RWPE1 (cell line): ENCODE data around the gene SLC49A4.

Experiments
- CTCF ChIA-PET: fragments of 350-600 bp; sonication (Branson Sonifier 250); formaldehyde crosslinking; extraction: SDS; loops from one replicate; lab custom pipeline; 2021; lab: Yijun Ruan, JAX
- POLR2A ChIA-PET: fragments of 400-600 bp; formaldehyde crosslinking; extraction: SDS; loops from one replicate; lab custom pipeline; 2020; ENCODE audit warnings: antibody characterized with exemption; ENCODE audit not compliant: low non-redundant PET; lab: Yijun Ruan, JAX
- DNase-seq: peaks from one replicate; pipeline ENCODE4 v3.0.0; 2012; ENCODE audit warnings: low spot score
- H3K27ac ChIP-seq: fragments of 450-650 bp; 2 replicates; pipeline ENCODE4 v1.5.1; 2017
- TF ChIP-seq, protein P1 (sequence below): fragments of 450-650 bp; conservative IDR thresholded peaks from 2 replicates; pipeline ENCODE4 v1.5.1; 2017; ENCODE audit warnings: low read depth, mild to moderate bottlenecking

SLC49A4 gene

GRCh38 chr3:122785231-122785630 lies 9.6 kb upstream of the SLC49A4 start:
- H3K27ac ChIP-seq: no peak overlapping the region
- no peak for DNase-seq

DNA sequence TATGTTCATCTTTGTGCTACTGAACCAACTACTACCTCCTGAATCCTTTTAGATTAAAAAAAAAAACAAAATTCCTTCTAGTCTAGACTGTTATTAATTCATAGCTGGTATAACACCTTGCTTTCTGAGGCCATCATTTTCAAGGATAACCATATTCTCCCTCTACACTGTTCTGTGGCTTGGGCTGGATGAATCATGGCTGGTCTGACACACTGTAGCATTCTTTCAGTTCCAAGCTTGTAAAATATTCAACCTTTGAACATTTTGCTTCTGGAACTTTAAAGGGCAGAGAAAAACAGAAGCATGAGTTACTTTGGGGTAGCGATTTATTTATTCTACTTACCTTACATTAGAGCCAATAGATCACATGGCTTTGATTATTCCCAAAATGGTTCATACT lies 8.8 kb upstream of the SLC49A4 start:
- ChIA-PET CTCF (no interaction called here), POLR2A (no interaction called here)
- no peak overlapping the region for H3K27ac ChIP-seq
- peak; percentile 41 for DNase-seq
- TF ChIP-seq, protein P1, sequence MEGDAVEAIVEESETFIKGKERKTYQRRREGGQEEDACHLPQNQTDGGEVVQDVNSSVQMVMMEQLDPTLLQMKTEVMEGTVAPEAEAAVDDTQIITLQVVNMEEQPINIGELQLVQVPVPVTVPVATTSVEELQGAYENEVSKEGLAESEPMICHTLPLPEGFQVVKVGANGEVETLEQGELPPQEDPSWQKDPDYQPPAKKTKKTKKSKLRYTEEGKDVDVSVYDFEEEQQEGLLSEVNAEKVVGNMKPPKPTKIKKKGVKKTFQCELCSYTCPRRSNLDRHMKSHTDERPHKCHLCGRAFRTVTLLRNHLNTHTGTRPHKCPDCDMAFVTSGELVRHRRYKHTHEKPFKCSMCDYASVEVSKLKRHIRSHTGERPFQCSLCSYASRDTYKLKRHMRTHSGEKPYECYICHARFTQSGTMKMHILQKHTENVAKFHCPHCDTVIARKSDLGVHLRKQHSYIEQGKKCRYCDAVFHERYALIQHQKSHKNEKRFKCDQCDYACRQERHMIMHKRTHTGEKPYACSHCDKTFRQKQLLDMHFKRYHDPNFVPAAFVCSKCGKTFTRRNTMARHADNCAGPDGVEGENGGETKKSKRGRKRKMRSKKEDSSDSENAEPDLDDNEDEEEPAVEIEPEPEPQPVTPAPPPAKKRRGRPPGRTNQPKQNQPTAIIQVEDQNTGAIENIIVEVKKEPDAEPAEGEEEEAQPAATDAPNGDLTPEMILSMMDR: no peak

More at GRCh38 chr3:122785231-122785630, 9.6 kb upstream of the SLC49A4 start:
- TF ChIP-seq, protein P1: no peak
- CTCF ChIA-PET: no interaction called here
- POLR2A ChIA-PET: interaction anchor here (1.1 kb wide), 1 partner anchor 9 kb away, joined by 4 read pairs; the partner anchor contains the start of gene HSPBAP1

DNA sequence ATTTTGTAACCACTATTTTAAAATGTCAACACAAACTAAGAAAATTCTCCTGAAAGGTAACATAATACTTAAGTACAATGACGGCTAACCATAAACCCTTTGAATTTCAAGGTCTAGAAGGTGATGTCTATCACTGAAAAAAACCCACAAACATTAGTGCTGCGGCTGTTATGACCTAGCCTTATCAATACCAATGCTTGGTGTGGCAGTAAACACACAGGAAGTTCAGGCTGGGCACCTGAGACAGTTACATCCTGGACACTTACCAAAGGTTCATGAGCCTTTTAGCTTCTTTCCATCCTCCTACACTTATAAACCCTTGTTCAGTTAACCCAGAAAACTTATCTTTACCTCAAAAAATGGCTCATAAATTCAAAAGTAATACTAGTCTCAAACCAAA lies 7.0 kb upstream of the SLC49A4 start:
- DNase-seq: no peak
- CTCF ChIA-PET: no interaction called here
- POLR2A ChIA-PET: no interaction called here
- TF ChIP-seq, protein P1: no peak
- no peak overlapping the region for H3K27ac ChIP-seq

DNA sequence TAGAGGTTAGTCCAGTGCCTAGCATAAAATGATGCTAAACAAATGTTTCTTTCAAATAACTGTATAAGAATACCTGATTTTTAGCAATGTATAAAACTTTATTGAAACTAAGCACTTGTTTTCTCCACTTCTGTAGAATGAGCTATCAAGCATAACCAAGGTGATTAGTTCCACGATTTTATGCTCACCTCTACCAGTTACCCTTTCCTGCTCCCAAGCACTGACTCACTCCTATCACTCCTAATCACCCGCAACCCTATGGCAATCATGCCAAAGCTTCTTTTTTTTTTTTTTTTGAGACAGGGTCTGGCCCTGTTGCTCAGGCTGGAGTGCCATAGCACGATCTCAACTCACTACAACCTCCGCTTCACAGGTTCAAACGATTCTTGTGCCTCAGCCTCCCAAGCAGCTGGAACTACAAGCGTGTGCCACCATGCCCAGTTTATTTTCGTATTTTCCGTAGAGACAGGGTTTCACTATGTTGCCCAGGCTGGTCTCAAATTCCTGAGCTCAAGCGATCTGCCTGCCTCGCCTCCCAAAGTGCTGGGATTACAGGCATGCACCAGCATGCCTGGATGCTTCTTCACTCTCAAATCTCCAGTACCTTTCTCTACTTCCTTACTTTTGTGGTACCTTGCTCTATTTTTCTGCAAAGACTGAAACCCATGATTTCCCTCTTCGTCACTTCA lies 5.1 kb upstream of the SLC49A4 start:
- TF ChIP-seq, protein P1: no peak
- ChIA-PET CTCF (interaction anchor here (0.6 kb wide), 1 partner anchor 382 kb away, joined by 5 read pairs; no protein-coding TSS in a partner anchor), POLR2A (interaction anchor here (0.6 to 1.0 kb wide), 3 partner anchors 34 to 375 kb away, joined by 4 read pairs; no protein-coding TSS in a partner anchor)
- peak overlapping the region; percentile 84 for H3K27ac ChIP-seq
- peak; percentile 54 for DNase-seq

DNA sequence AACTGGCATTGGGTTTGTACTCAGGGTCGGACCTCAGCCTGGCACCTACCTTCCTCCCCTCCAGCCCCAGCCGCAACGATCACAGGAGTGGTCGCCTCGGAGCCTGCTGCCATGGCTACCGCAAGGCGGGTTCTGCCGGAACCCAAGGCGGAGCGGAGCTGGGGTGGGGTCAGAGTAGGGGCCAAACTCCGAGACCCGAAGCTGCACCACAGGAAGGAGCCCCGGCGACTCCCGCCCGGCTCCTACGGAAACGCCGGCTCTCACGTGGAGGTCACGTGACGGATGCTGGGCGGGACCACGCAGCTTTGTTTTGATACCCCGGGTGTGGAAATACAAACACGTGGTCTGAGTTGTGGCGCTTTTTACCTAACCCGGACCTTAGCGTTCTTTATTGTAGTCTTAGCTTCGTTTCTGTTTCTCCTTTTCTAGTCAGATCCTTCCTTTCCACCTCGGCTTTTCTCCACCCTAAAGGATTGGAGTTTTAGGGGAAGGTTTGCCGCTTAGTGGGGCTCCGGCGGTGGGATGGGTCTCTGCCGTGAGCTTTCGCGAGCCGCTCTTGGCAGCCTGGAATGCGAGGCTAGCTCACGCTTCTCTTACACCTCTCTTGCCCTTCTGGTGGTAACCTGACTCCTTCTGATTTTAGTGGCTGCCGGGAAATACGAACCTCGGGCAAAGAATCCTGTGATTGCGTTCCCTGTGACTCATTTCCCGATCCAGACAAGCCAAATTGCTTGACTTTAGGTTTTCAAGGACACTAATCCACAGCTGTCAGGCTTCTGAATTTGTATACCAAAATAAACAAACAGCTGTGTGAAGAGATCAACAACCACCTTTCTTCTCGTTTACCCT lies 1.1 kb upstream of the SLC49A4 start, which contains the start of gene HSPBAP1:
Gene HSPBAP1, minus strand, starts transcription at position 264 of the 849 bp plus-strand sequence. Its CDS starts 151 bp downstream, at position 113.
- TF ChIP-seq, protein P1: no peak
- peak within 1 kb of the TSS; percentile 99 for H3K27ac ChIP-seq
- ChIA-PET POLR2A (interaction anchor here (0.6 to 1.3 kb wide), 3 partner anchors 9 to 1240 kb away, joined by 4 read pairs; partner anchors contain the start of genes DTX3L and PARP9), CTCF (interaction anchor here (0.7 kb wide), 1 partner anchor 222 kb away, joined by 4 read pairs; no protein-coding TSS in a partner anchor)
- DNase-seq: peak; percentile 91

GRCh38 chr3:122794483-122794778 lies 438 bp upstream of the SLC49A4 start:
- ChIA-PET CTCF (no interaction called here), POLR2A (interaction anchor here (1.2 to 1.3 kb wide), 2 partner anchors 10 to 230 kb away, joined by 4 read pairs; partner anchors contain the start of genes DTX3L and PARP9)
- DNase-seq: no peak

More at GRCh38 chr3:122794483-122794778, 438 bp upstream of the SLC49A4 start:
- TF ChIP-seq, protein P1: no peak
- H3K27ac ChIP-seq: peak overlapping the region; percentile 99
